ENCODE measurements around the gene BROX.
"Not testable (repeated sequence)": the region's sequence is repeated elsewhere in the genome, so short reads cannot be mapped to it uniquely, and the experiment has no call there.

The BROX gene, protein sequence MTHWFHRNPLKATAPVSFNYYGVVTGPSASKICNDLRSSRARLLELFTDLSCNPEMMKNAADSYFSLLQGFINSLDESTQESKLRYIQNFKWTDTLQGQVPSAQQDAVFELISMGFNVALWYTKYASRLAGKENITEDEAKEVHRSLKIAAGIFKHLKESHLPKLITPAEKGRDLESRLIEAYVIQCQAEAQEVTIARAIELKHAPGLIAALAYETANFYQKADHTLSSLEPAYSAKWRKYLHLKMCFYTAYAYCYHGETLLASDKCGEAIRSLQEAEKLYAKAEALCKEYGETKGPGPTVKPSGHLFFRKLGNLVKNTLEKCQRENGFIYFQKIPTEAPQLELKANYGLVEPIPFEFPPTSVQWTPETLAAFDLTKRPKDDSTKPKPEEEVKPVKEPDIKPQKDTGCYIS

GRCh38 chr1:222712253-222713090, at the start of gene BROX, which contains the start of gene AIDA:
TSS of gene BROX (plus strand) at chr1:222712564. CDS start at chr1:222715700, 3,136 bp downstream.
TSS of gene AIDA (minus strand) at chr1:222712491. CDS start at chr1:222712317, 174 bp downstream.
- peak; percentile 70 for DNase-seq

DNA sequence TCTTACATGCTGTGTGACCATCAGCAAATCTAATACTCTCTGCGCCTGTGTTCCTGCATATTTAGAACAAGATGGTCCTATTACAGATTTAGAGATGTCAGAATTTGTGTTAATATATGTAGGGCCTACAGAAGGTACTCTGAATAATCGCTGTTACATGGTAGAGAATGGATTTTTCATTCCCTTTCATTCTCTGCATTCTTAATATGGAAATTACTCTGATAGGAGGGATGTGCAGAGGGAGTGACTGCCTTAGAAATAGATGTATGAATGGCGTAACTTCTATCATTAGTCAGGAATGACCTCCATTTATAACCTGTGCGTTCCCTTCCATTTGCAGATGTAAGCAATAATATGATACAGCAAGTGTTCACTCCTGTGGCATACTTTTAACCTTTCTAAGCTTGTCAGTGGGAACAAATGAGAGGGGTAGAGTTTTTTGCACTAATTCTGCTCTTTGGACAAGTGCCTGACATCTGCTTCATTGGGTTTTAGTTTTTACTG, 48.9 kb upstream of the BROX start:
- no peak for DNase-seq

GRCh38 chr1:222665964-222666363, 46.4 kb upstream of the BROX start:
- DNase-seq = no peak

GRCh38 chr1:222668184-222668583, 44.2 kb upstream of the BROX start:
- DNase-seq = not testable (repeated sequence)

DNA sequence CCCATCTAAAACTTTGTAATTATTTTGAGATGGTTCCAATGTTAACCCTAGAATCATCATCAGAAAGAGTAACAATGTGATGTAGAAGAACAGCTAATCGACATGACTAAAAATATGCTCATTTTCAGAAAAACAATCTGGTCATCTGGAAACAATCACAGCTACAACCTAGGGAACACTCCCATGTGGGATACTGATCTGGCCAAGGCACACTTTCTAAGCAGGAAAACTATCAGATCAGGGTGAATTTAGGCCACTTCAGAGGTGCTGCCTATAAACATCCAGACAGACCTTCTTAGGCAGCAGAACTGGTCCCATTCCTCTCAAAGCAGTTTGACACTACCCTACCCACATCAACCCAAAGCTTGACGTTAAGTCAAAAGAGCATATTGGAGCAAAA, 43.3 kb upstream of the BROX start:
- DNase-seq = not testable (repeated sequence)

GRCh38 chr1:222670110-222670509, 42.3 kb upstream of the BROX start:
- DNase-seq = no peak

DNA sequence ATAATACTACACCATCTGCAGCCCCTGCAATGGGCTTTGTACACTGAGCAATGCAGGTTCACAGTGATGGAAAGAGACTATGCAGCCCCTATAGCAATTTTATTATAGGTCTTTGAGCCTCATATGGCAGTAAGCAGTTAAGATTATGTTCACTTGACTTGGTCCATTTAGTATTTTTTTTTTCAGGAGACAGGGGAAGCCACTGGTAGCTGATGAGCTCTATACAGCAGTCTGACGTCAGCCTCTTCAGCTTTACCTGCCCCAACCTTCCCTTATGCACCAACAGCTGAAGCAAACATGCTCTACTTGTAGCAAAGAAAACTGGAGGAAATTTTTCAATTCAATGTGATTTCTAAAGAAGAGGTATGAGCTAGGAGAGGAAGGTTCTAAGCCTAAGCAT, 32.3 kb upstream of the BROX start:
- no peak for DNase-seq

DNA sequence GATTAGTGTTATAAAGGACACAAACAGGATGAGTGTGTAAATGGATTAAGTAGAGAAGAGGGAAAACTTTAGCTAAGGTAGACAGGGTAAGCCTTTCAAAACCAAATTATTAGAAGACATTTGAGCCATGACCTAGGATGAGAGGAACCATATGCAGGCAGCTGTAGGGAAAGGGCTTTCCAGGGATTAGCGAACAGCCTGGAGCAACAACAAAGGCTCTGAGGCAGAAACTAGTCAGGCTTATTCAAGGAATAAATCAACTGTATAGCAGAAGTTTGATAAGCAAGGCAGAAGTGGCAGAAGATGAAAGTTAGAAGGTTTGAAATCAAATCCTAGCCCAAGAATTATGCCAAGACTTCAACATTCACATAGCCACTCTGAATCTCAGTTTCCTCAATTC, 21.3 kb upstream of the BROX start:
- no peak for DNase-seq

- DNase-seq = no peak
These were observed 17.4 kb upstream of the BROX start for GRCh38 chr1:222694927-222695326.

DNA sequence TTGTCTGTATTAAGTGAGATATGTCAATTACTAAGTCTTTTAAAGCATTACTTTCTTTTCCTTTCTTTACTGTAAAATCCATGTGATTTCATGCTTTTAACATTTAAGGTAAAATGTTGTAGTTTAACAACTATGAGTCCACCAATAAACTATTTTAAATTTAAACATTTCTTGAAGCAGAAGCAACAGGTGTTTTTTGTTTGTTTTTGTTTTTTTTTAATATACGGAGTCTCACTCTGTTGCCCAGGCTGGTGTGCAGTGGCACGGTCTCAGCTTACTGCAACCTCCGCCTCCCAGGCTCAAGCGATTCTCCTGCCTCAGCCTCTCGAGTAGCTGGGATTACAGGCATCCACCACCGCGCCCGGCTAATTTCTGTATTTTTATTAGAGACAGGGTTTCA, 15.6 kb upstream of the BROX start:
- DNase-seq = no peak

GRCh38 chr1:222697203-222697602, 15.2 kb upstream of the BROX start:
- DNase-seq = no peak

GRCh38 chr1:222697826-222698225, 14.5 kb upstream of the BROX start:
- no peak for DNase-seq

DNA sequence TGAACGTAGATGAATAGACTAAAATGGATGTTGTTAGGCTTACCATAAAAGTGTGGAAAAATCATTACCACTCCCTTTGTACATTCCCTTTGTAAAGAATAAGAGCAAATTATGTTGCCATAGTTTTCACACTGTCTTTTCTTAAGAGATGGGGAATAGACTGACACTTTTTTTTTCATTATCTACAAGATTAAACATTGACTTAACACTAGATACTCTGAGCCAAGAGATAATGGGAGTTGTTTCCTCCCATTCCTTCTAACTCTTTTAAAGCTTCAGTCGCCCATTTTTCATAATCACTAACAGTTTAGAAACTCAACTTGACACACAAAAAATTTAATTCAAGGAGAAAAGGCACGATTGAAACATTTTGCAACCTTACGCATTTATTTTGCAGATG, 10.2 kb upstream of the BROX start:
- no peak for DNase-seq

- no peak for DNase-seq
These were observed 8.1 kb upstream of the BROX start for GRCh38 chr1:222704260-222704659.

GRCh38 chr1:222706815-222707214, 5.5 kb upstream of the BROX start:
- no peak for DNase-seq

DNA sequence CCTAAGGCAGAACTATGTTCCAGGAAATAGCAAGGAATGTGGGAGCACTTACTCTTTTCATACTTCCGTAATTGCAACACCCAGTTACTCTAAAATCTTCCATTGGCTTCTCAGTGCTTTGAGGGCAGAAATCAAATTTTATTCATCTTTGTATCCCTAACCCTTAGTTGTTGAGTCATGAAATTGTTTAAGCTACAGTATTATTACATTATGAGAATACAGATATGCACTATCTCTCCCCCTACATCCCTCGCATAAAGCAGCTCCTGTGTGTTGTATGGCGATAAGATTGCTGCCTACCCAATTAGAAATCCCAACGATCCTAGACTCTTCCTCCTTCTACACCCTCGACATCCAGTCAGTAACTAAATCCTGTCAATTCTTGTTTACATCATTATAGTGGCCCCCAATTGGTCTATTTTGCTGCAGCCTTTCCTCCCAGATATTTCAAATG, 2.6 kb upstream of the BROX start:
- DNase-seq = no peak

GRCh38 chr1:222711319-222712252, 778 bp upstream of the BROX start:
- peak; percentile 46 for DNase-seq

DNA sequence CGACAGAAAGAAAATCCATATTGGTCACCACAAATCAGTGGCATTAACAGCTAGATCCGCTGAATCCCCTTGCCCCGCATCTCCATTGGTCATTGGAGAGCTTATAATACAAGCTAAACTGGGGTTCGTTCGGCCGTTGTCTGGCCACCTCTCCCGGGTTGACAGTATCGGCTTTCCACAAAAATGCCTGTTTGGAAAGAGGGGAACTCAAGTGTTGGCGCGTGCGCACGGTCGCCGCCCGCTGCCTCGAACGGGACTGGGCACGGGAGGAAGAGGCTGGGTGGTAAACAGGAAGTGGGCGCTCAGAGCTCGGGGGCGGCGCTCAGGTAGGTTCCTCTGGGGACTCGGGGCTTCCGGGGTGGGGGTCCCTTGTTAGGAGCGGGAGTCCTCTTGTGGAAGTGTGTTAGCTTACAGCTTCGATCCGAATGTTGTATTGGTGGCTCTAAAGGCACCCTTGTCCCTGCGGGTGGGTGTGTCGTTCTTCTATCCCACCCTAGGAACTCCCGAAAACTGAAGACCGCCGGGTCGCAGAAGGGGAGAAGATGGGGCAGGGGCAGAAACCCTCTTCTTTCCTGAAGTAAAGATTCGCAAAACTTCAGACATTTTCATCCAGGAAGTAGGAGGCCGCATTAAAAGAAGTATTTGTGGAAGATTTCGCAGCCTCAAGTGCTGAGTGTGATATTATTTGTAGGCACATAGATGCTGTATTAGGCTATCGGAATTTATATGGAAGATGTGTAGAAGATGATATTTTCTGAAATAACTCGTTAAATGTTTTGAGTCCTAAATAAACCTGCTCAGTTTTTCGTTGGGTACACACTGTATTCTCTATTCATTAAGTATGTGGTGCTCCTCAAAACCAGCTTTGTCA, 962 bp downstream of the BROX start:
- DNase-seq = peak; percentile 69

- DNase-seq = no peak
These were observed 4.0 kb downstream of the BROX start for GRCh38 chr1:222716393-222716792.

DNA sequence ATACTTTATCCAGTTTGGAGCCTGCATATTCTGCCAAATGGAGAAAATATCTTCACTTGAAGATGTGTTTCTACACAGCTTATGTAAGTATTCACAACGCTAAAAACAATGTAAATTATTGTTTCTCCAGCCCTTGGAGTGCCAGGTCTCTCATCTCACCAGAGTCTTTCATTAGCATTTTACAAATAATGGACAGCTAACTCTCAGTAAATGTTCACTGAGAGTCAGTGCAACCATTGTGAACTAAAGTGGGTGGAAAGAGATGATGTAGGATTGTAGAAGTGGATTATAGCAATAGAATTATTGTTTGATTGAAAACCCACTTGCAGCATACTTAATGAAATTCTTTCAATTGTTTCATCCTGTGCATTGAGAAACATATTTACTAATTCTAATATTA, 16.4 kb downstream of the BROX start:
- DNase-seq = no peak

DNA sequence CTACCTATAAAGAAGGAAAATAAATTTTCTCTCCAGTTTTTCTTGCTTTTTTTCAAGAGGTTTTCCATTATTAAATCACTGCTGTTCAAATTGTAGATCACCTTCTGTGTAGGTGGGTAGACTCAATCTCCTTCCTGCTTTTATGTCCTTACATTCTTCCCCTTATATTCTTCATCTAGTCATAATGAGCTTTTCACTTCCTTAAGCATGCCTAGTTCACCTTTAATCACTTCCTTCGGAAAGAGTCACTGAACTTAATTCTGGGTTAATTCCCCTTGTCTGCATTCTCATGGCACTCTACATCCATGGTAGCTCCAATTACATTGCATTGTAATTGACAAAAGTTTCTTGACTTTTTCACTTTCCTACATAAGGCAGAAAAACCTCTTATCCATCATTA, 18.5 kb downstream of the BROX start:
- DNase-seq = no peak
